Endothelial cell (in vitro differentiated cells): ENCODE measurements around the gene DDIT3. TPM values are rescaled to one million over a fixed set of nuclear protein-coding genes. Genes with fewer than 3 reads are reported as not detected.
A peak's percentile ranks its signal among the peaks of the same experiment; 100 is the strongest.

ENCODE experiments used
- DNase-seq: peaks from one replicate; pipeline ENCODE4 v3.0.0; 2021; ENCODE audit warnings: low spot score
- H3K27ac Mint-ChIP-seq: one replicate; pipeline ENCODE4 v1.8.0; 2021; ENCODE audit warnings: mixed read lengths, inconsistent platforms; ENCODE audit not compliant: unreplicated experiment
- H3K27me3 Mint-ChIP-seq: one replicate; pipeline ENCODE4 v1.8.0; 2021; ENCODE audit warnings: mild to moderate bottlenecking, moderate library complexity, mixed read lengths, inconsistent platforms; ENCODE audit not compliant: unreplicated experiment
- H3K36me3 Mint-ChIP-seq: one replicate; pipeline ENCODE4 v1.8.0; 2021; ENCODE audit warnings: mild to moderate bottlenecking, low read depth, mixed read lengths, inconsistent platforms; ENCODE audit not compliant: unreplicated experiment
- H3K4me1 Mint-ChIP-seq: one replicate; pipeline ENCODE4 v1.8.0; 2021; ENCODE audit warnings: mild to moderate bottlenecking, mixed read lengths, inconsistent platforms; ENCODE audit not compliant: unreplicated experiment
- H3K4me3 Mint-ChIP-seq: one replicate; pipeline ENCODE4 v1.8.0; 2021; ENCODE audit warnings: mild to moderate bottlenecking, mixed read lengths, inconsistent platforms; ENCODE audit not compliant: unreplicated experiment
- H3K9me3 Mint-ChIP-seq: one replicate; pipeline ENCODE4 v1.8.0; 2021; ENCODE audit warnings: mixed read lengths, inconsistent platforms; ENCODE audit not compliant: unreplicated experiment
- CTCF ChIP-seq: fragments of 200-600 bp; sonication (generic); IDR thresholded peaks from one replicate; pipeline ENCODE4 v1.5.0; 2021; ENCODE audit warnings: antibody characterized with exemption; ENCODE audit not compliant: unreplicated experiment
- total RNA-seq: library from RNA; stranded (reverse); fragmentation: NEBNext Ultra II Directional; extraction: Animal tissue kit (Norgen Biotek cat#: 25700); gene quantifications from one replicate; pipeline ENCODE4 v1.2.1, GENCODE V29; 2021; ENCODE audit not compliant: unreplicated experiment

Gene DDIT3
- total RNA-seq, 1 donor from 2014 or later, result 4.2 TPM

- Mint-ChIP-seq H3K36me3 (no peaks in the 10 kb centered on the region), H3K4me3 (no peak overlapping the region), H3K4me1 (peaks cover 4% of the 10 kb centered on the region), H3K27ac (no peak overlapping the region), H3K9me3 (no peaks in the 10 kb centered on the region), H3K27me3 (peaks cover 10% of the 10 kb centered on the region)
- DNase-seq, result no peak
- no peak for TF ChIP-seq CTCF
Measured at GRCh38 chr12:57552835-57553313, 32.6 kb upstream of the DDIT3 start.

- no peaks in the 10 kb centered on the region for H3K36me3 Mint-ChIP-seq
- peaks cover 10% of the 10 kb centered on the region for H3K27me3 Mint-ChIP-seq
- no peak overlapping the region for H3K27ac Mint-ChIP-seq
Measured at GRCh38 chr12:57552306-57552651, 32.0 kb upstream of the DDIT3 start.

GRCh38 chr12:57551637-57552305 is 31.5 kb upstream of the DDIT3 start:
- no peak for DNase-seq
- TF ChIP-seq CTCF, result no peak
- peaks cover 10% of the 10 kb centered on the region for H3K27me3 Mint-ChIP-seq
- no peaks in the 10 kb centered on the region for H3K9me3 Mint-ChIP-seq
- H3K36me3 Mint-ChIP-seq, result no peaks in the 10 kb centered on the region
- H3K27ac Mint-ChIP-seq, result no peak overlapping the region
- peaks cover 8% of the 10 kb centered on the region for H3K4me1 Mint-ChIP-seq
- no peak overlapping the region for H3K4me3 Mint-ChIP-seq

More at GRCh38 chr12:57552306-57552651, 32.0 kb upstream of the DDIT3 start:
- TF ChIP-seq CTCF, result no peak
- no peak for DNase-seq
- H3K4me3 Mint-ChIP-seq, result no peak overlapping the region
- peaks cover 5% of the 10 kb centered on the region for H3K4me1 Mint-ChIP-seq
- H3K9me3 Mint-ChIP-seq, result no peaks in the 10 kb centered on the region

- peak overlapping the region; percentile 43 for H3K4me3 Mint-ChIP-seq
- peaks cover 13% of the 10 kb centered on the region for H3K27me3 Mint-ChIP-seq
- H3K27ac Mint-ChIP-seq, result no peak overlapping the region
- no peak for TF ChIP-seq CTCF
- DNase-seq, result no peak
- H3K9me3 Mint-ChIP-seq, result no peaks in the 10 kb centered on the region
- no peaks in the 10 kb centered on the region for H3K36me3 Mint-ChIP-seq
- H3K4me1 Mint-ChIP-seq, result peaks cover 15% of the 10 kb centered on the region
Measured at GRCh38 chr12:57550641-57551549, 30.6 kb upstream of the DDIT3 start.
